SK-N-MC (cell line): ENCODE results near the gene ZNF705A.
A peak's percentile ranks its signal among the peaks of the same experiment; 100 is the strongest.
"Not testable (repeated sequence)": the region's sequence is repeated elsewhere in the genome, so short reads cannot be mapped to it uniquely, and the experiment has no call there.

Source experiments
- DNase-seq: peaks from one replicate; pipeline ENCODE4 v3.0.0-alpha.2; 2011; ENCODE audit warnings: low read depth, low spot score
- H3K27ac ChIP-seq: fragments of 200-600 bp; sonication (generic); 2 replicates; pipeline ENCODE4 v1.5.1; 2016; ENCODE audit warnings: mixed run types
- H3K36me3 ChIP-seq: fragments of 200-600 bp; sonication (generic); 2 replicates; pipeline ENCODE4 v1.6.1; 2017; ENCODE audit warnings: antibody characterized with exemption, low read length, mixed read lengths; ENCODE audit not compliant: insufficient read depth
- H3K4me3 ChIP-seq: fragments of 200-600 bp; sonication (generic); 2 replicates; pipeline ENCODE4 v1.5.1; 2016
- H3K9ac ChIP-seq: fragments of 200-600 bp; sonication (generic); 2 replicates; pipeline ENCODE4 v1.8.0; 2017; ENCODE audit warnings: mixed run types, mixed read lengths; ENCODE audit not compliant: insufficient read length
- H3K9me3 ChIP-seq: fragments of 200-600 bp; sonication (generic); 2 replicates; pipeline ENCODE4 v1.6.1; 2017; ENCODE audit warnings: low read depth, mild to moderate bottlenecking, antibody characterized with exemption, low read length, moderate library complexity, mixed read lengths
- EZH2 ChIP-seq: fragments of 200-600 bp; sonication (generic); IDR thresholded peaks from one replicate; pipeline ENCODE4 v1.6.1; 2017; ENCODE audit warnings: antibody characterized with exemption
- FOXP2 ChIP-seq: optimal IDR thresholded peaks from 2 replicates; pipeline ENCODE3; 2011; ENCODE audit warnings: mild to moderate bottlenecking, moderate library complexity; ENCODE audit not compliant: insufficient read depth; ENCODE audit errors: extremely low read length, control extremely low read depth
- POLR2AphosphoS5 ChIP-seq: IDR thresholded peaks from 2 replicates; pipeline ENCODE4 v1.6.1; 2012; ENCODE audit warnings: mild to moderate bottlenecking, low read depth, low read length, borderline replicate concordance

The ZNF705A gene

DNA sequence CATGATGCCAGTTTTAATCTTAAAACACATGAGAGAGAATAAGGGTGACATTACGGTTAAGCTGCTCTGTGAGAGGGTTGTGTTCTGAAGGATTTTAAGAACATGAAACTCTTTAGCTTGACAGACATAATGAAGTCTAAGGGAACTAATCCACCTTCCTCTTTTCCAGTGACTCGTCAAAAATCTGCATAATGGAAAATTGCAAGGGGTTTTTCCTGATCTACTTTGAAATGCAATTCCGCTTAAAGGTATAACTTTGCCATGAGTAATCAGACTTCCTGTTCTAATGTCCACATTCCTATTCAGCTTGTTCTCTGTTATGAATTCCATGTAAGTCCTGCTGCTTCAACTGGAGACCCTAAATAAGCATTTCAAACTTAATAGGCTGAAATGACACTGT is at the start of gene ZNF705A:
Gene ZNF705A, plus strand, starts transcription at position 171 of the 400 bp plus-strand sequence. CDS start 15,611 bp downstream, outside the sequence.
- DNase-seq, result peak; percentile 85
- Histone ChIP-seq H3K9me3 (no peaks in the 10 kb centered on the region), H3K4me3 (peak within 1 kb of the TSS; percentile 39), H3K9ac (peak within 1 kb of the TSS; percentile 39), H3K36me3 (no peaks in the 10 kb centered on the region), H3K27ac (peak within 1 kb of the TSS; percentile 94)
- TF ChIP-seq POLR2AphosphoS5 (no peak; the same call in 1 of the 2 replicates), FOXP2 (no peak), EZH2 (no peak)

DNA sequence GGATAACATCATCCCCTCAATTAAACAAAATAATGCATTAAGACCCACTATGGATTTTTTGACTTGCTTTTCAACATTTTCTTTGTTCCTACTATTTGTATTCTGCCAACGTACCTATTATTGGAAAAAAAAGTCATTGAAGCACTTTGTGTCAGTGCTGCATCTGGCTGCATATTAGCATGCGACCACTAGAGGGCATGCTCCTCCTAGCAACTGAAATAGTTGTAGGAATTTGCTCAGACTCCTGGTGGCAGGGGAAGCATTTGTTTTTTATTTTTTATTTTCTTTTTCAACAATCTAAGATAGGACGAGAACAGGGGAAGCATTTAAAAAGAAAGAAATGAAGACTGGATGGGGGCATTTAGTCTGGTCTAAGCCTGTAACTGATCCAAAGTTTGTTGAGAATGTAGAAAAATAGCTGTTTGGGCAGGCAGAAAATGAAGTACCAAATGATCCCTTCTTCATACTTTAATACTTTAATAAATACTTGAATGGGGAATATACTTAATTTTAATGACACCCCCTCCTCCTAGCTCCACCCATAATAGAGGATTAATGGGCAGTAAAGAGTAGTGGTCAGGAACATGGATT is 47.9 kb upstream of the ZNF705A start:
- Histone ChIP-seq H3K9ac (peak overlapping the region; percentile 62), H3K27ac (no peak overlapping the region), H3K36me3 (peaks cover 9% of the 10 kb centered on the region; the same call in 1 of the 2 replicates), H3K4me3 (peak overlapping the region; percentile 32; the same call in 1 of the 2 replicates), H3K9me3 (0 out of 2 replicates have a peak, but pooled peaks cover 4% of the 10 kb centered on the region)
- DNase-seq, result peak; percentile 67
- TF ChIP-seq POLR2AphosphoS5 (no peak), FOXP2 (no peak), EZH2 (no peak)

DNA sequence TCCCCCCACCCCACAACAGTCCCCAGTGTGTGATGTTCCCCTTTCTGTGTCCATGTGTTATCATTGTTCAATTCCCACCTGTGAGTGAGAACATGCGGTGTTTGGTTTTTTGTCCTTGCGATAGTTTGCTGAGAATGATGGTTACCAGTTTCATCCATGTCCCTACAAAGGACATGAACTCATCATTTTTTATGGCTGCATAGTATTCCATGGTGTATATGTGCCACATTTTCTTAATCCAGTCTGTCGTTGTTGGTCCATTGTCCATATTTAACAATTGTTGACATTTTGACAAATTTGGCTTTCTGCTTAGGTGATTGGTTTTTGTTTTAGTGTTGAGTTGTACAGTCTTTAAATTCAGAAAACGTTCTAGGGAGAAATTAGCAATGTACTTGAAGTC is 43.7 kb upstream of the ZNF705A start:
- not testable (repeated sequence) for H3K36me3 ChIP-seq

DNA sequence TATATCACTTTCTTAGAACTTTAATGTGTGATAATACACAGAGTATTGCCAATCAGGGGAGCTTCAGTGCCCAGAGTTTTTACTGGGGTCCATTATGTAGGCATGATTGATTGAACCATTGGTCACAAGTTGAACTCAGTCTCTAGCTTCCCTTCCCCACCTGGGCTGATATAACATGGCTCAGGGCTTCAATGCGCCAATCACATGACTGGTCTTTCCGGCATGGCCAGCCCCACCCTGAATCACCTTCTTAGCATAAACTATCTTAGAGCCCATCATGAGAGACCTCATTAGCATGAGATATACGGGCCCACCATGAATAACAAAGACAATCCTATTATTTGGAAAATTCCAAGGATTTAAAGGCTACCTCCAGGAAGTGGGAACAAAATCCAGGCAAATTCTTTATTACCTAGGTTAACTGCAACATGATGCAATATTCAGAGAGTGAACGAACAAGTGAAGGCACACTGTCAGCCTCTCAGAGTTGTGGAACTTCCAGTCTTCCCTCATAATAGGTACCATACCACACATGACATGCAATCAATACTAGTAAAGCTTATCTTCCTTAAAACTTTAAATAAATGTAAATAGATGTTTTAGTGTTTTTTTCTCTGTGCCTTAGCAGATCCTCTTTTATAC is 36.6 kb upstream of the ZNF705A start:
- no peak overlapping the region for H3K4me3 ChIP-seq
- no peak for DNase-seq
- no peak overlapping the region for H3K27ac ChIP-seq
- TF ChIP-seq FOXP2 (no peak), EZH2 (no peak)
- H3K9ac ChIP-seq, result no peak overlapping the region
- no peaks in the 10 kb centered on the region for H3K9me3 ChIP-seq
- no peaks in the 10 kb centered on the region for H3K36me3 ChIP-seq

More for the DNA sequence above, 43.7 kb upstream of the ZNF705A start:
- H3K27ac ChIP-seq, H3K4me3 ChIP-seq, DNase-seq, H3K9me3 ChIP-seq, H3K9ac ChIP-seq: not testable (repeated sequence)

DNA sequence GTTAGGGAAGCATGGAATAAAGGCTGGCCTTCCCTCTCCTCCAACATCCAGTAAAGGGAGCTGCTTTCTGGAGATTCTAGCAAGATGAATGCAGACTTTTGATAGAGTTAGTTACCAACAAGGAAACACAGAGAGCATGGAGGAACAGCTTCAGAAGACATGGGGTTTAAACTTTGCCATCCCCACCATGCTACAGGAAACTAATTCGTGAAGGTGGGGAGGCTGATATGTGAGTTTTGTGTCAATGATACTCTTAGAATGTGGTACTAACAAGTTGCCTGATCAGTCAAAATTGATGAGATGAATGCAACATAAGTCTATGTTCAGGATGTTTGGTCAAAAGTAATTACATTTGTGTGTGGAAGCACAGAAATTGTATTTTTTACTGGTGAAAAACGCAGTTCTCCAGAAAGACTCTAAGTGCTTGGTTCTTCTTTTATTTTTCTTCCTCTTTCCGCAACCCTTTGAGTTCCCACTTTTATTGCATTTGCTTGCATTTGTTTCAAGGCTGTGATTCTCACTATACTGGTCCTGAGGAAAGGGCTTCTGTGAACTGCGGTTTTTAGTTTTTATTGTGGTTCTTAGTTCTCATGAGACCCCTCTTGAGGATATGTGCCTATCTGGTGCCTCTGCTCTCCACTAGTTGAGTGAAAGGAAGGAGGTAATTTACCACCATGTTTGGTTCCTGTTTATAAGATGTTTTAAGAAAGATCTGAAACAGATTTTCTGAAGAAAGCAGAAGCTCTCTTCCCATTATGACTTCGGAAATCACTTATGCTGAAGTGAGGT is 33.5 kb upstream of the ZNF705A start, which contains the start of gene CLEC4A:
Gene CLEC4A, plus strand, starts transcription at position 494 of the 789 bp plus-strand sequence. Its CDS starts 262 bp downstream, at position 756.
- Histone ChIP-seq H3K4me3 (no peak within 1 kb of the TSS), H3K27ac (no peak within 1 kb of the TSS), H3K9me3 (no peaks in the 10 kb centered on the region), H3K9ac (no peak within 1 kb of the TSS), H3K36me3 (no peaks in the 10 kb centered on the region)
- TF ChIP-seq POLR2AphosphoS5 (no peak), EZH2 (no peak), FOXP2 (no peak)
- no peak for DNase-seq

DNA sequence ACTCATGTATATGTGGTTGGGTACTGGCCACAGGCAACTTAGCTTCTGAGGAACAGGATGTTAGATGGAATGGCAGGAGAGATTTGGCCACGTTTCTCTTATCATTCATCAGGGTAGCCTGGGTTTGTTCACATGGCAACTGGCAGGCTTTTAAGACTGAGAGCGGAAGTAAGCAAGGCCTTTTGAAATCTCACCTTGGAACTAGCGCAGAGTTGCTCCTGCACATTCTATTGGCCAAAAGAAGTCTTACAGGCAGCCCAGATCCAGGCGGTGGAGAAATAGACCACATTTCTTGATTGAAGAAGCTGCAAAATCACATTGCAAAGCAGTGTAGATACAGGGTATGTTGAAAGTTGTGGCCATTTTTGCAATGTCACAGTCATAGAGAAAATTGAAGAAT is 29.7 kb upstream of the ZNF705A start:
- TF ChIP-seq EZH2, result no peak
- no peak for TF ChIP-seq FOXP2
- no peak for TF ChIP-seq POLR2AphosphoS5
- no peaks in the 10 kb centered on the region for H3K9me3 ChIP-seq
- no peak overlapping the region for H3K4me3 ChIP-seq
- no peak overlapping the region for H3K27ac ChIP-seq
- no peak for DNase-seq
- no peaks in the 10 kb centered on the region for H3K36me3 ChIP-seq
- no peak overlapping the region for H3K9ac ChIP-seq

DNA sequence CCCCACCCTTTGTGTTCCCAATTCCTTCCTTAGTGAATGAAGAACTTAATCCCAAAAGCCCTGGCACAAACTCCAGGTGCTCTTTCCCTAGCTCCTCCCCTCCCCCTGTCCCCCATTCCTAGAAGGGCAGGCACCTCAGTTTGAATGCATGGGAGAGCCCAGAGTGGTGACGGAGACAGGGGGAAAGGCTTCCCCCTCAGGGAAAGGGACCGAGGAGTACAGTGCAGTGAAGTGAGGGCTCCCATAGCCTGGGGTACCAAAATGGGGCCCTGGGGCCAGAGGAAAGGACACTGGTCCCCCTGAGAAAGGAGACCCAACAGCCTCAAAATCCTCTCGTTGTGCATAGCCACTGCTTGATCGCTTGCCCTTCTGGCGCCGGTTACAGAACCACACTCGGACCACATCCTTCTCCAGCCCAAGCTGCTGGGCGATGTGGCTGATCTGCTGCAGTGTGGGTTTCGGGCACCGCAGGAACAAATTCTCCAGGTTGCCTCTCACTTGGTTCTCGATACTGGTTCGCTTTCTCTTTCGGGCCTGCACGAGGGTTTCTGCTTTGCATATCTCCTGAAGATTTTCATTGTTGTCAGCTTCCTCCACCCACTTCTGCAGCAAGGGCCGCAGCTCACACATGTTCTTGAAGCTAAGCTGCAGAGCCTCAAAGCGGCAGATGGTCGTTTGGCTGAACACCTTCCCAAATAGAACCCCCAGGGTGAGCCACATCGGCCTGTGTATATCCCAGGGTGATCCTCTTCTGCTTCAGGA is 23.0 kb upstream of the ZNF705A start:
- DNase-seq, H3K27ac ChIP-seq, H3K9ac ChIP-seq, H3K36me3 ChIP-seq, H3K4me3 ChIP-seq, H3K9me3 ChIP-seq: not testable (repeated sequence)

DNA sequence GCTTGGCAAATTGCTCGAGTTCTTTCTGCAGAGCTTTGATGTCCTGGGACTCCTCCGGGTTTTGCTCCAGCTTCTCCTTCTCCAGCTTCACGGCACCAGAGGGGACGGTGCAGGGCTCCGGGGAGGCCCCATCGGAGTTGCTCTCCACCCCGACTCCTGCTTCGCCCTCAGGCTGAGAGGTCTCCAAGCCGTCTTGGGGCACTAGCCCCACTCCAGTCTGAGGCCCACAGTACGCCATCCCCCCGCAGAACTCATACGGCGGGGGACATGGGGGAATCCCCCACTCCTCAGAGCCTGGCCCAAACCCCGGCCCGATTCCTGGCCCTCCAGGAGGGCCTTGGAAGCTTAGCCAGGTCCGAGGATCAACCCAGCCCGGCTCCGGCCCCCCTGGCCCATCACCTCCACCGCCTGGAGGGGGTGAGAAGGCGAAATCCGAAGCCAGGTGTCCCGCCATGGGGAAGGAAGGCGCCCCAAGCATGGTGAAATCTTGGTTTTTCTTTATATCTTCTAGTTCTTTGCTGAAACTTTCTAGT is 22.4 kb upstream of the ZNF705A start:
- H3K9me3 ChIP-seq, DNase-seq, H3K9ac ChIP-seq: not testable (repeated sequence)

DNA sequence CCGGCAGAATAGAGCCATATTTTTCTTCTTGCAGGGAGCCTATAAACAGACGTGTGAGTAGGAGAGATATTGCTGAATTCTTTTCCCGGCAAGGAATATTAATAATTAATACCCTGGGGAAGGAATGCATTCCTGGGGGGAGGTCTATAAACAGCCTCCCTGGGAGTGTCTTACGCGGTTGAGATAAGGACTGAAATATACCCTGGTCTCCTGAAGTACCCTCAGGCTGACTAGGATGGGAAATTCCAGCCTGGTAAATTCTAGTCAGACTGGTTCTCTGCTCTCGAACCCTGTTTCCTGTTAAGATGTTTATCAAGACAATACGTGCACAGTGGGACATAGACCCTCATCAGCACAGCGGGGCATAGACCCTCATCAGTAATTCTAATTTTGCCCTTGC is 15.2 kb upstream of the ZNF705A start:
- peak; percentile 73 for DNase-seq
- not testable (repeated sequence) for H3K9me3 ChIP-seq, H3K4me3 ChIP-seq, H3K9ac ChIP-seq, H3K27ac ChIP-seq
- H3K36me3 ChIP-seq, result peaks cover 12% of the 10 kb centered on the region

More for the DNA sequence above, 22.4 kb upstream of the ZNF705A start:
- not testable (repeated sequence) for H3K4me3 ChIP-seq, H3K27ac ChIP-seq, H3K36me3 ChIP-seq
